ENCODE measurements around the gene STT3A.

DNA sequence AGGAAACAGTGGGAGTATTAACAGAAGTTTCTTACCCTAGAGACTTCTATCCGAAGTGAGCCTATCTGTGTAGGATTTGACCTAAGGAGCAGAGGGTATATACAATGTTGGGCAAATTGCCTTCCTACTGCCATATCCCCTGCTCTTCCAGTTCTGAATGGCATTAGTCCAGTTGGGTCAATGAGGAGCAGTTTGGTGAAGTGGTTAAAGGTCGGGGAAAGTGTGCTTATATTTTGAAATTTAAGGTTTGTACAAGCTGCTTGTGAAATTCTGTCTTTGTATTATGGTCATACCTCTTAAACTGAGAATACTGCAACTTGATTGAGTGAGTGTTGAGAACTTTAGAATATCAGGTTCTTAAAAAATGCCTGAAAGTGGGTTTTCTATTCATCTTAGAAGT lies 21.7 kb upstream of the STT3A start:
- TF ChIP-seq, protein P1, sequence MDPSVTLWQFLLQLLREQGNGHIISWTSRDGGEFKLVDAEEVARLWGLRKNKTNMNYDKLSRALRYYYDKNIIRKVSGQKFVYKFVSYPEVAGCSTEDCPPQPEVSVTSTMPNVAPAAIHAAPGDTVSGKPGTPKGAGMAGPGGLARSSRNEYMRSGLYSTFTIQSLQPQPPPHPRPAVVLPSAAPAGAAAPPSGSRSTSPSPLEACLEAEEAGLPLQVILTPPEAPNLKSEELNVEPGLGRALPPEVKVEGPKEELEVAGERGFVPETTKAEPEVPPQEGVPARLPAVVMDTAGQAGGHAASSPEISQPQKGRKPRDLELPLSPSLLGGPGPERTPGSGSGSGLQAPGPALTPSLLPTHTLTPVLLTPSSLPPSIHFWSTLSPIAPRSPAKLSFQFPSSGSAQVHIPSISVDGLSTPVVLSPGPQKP (IDR thresholded peaks at IDR 0.05; ENCODE audit: low read depth, low read length), result no peak
- no peak for TF ChIP-seq HOXA7 (CRISPR knock-in tag; IDR thresholded peaks at IDR 0.05)

Data from A549 (cell line).